K562 (cell line): Measurements from ENCODE around the gene CNOT1. TPM values are rescaled to one million over a fixed set of nuclear protein-coding genes. Genes with fewer than 3 reads are reported as not detected.

Source experiments
- DDX20 ChIP-seq: fragments of 450-650 bp; IDR thresholded peaks from 2 replicates; pipeline ENCODE4 v1.6.1; 2016; ENCODE audit warnings: missing genetic modification characterization, low read depth, mild to moderate bottlenecking, missing compliant biosample characterization, moderate library complexity
- ESRRA ChIP-seq: fragments of 450-650 bp; IDR thresholded peaks from 2 replicates; pipeline ENCODE4 v1.6.1; 2014; ENCODE audit warnings: low read depth, mild to moderate bottlenecking, moderate library complexity, borderline replicate concordance
- JUN ChIP-seq, 2 experiments: sonication (generic) in 1 of 2; formaldehyde crosslinking in 1 of 2; IDR thresholded peaks; 2 replicates each; pipeline versions ENCODE4 v1.6.1 to v1.8.0; 2012 to 2022; ENCODE audit warnings: borderline replicate concordance in 2 of 2, mild to moderate bottlenecking in 2 of 2, improper control_type of control experiment in 1 of 2, low read depth in 1 of 2, low read length in 1 of 2, missing genetic modification reagents in 1 of 2
- POLR2AphosphoS5 ChIP-seq: IDR thresholded peaks from 2 replicates; pipeline ENCODE4 v1.6.1; 2011; ENCODE audit warnings: mild to moderate bottlenecking, low read depth, low read length, moderate library complexity; ENCODE audit not compliant: control insufficient read depth, insufficient read depth
- POLR3A ChIP-seq: IDR thresholded peaks from 2 replicates; pipeline ENCODE4 v1.6.1; 2011; ENCODE audit warnings: borderline replicate concordance, mild to moderate bottlenecking, moderate library complexity; ENCODE audit not compliant: insufficient read length, insufficient read depth; ENCODE audit errors: extremely low read depth
- TAF7 ChIP-seq: fragments of 450-650 bp; IDR thresholded peaks from 2 replicates; pipeline ENCODE4 v1.6.1; 2016; ENCODE audit warnings: missing genetic modification characterization, missing compliant biosample characterization
- THRB ChIP-seq: fragments of 450-650 bp; formaldehyde crosslinking; conservative IDR thresholded peaks from 2 replicates; pipeline ENCODE4 v1.4.0; 2022; ENCODE audit warnings: mild to moderate bottlenecking, missing genetic modification characterization
- TRIM28 ChIP-seq: fragments of 450-650 bp; IDR thresholded peaks from 2 replicates; pipeline ENCODE4 v1.6.1; 2017
- ZNF121 ChIP-seq: sonication (generic); formaldehyde crosslinking; conservative IDR thresholded peaks from 2 replicates; pipeline ENCODE4 v1.8.0; 2022; ENCODE audit warnings: missing genetic modification reagents
- ZNF143 ChIP-seq: sonication (generic); formaldehyde crosslinking; IDR thresholded peaks from 2 replicates; pipeline ENCODE4 v1.9.0; 2022; ENCODE audit warnings: mild to moderate bottlenecking, missing genetic modification reagents
- ZNF3 ChIP-seq: fragments of 250-450 bp; sonication (Bioruptor Pico); IDR thresholded peaks from 2 replicates; pipeline ENCODE4 v1.5.0; 2021; ENCODE audit warnings: mild to moderate bottlenecking, moderate library complexity
- ZNF316 ChIP-seq: fragments of 450-650 bp; IDR thresholded peaks from 2 replicates; pipeline ENCODE4 v1.6.1; 2016
- ZNF584 ChIP-seq: fragments of 200-800 bp; sonication (Bioruptor generic); IDR thresholded peaks from 2 replicates; pipeline ENCODE4 v1.6.1; 2016; ENCODE audit warnings: low read depth, mild to moderate bottlenecking, missing genetic modification characterization, missing compliant biosample characterization
- ZNF668 ChIP-seq: fragments of 250-450 bp; sonication (Bioruptor Pico); IDR thresholded peaks from 2 replicates; pipeline ENCODE4 v1.8.0; 2022; ENCODE audit warnings: mild to moderate bottlenecking, inconsistent platforms
- ZNF740 ChIP-seq, 3 experiments: fragments of 200-800 bp in 1 of 3; sonication (Bioruptor generic) in 1 of 3; sonication (generic) in 1 of 3; formaldehyde crosslinking in 1 of 3; IDR thresholded peaks; 2 replicates each; pipeline versions ENCODE4 v1.6.1 to v1.8.0; 2016 to 2022; ENCODE audit warnings: mild to moderate bottlenecking in 2 of 3, missing compliant biosample characterization in 2 of 3, missing genetic modification characterization in 2 of 3, missing genetic modification reagents in 1 of 3
- polyA plus RNA-seq, 8 experiments: library from polyadenylated mRNA; depleted of rRNA in 4 of 8; stranded (reverse) in 5 of 8; unstranded in 3 of 8; fragments of >200 nt; fragmentation: Nextera tagmentation in 2 of 8; fragmentation: Illumina TruSeq in 1 of 8; extraction: Ambion mirVana in 2 of 8; extraction: Trizol in 1 of 8; gene quantifications; 2 replicates each; pipeline versions ENCODE4 v1.2.1 to v1.2.3, GENCODE V29; 2011 to 2014; ENCODE audit warnings: inconsistent platforms in 1 of 8, missing spikeins in 1 of 8
- total RNA-seq, 7 experiments: library from RNA; depleted of rRNA in 6 of 7; stranded (reverse); fragments of >200 nt in 6 of 7; fragmentation: Illumina TruSeq in 2 of 7; extraction: Trizol in 2 of 7; gene quantifications; 2 replicates each; pipeline versions ENCODE4 v1.2.1 to v1.2.3, GENCODE V29; 2011 to 2021; ENCODE audit warnings: low replicate concordance in 1 of 7
- TF ChIP-seq, protein P1 (sequence below): fragments of 250-450 bp; sonication (Bioruptor Pico); IDR thresholded peaks from 2 replicates; pipeline ENCODE4 v1.5.0; 2021
- TF ChIP-seq, protein P2 (sequence below): fragments of 250-450 bp; sonication (Bioruptor Pico); IDR thresholded peaks from 2 replicates; pipeline ENCODE4 v1.4.0; 2020; ENCODE audit warnings: mild to moderate bottlenecking, moderate library complexity
- TF ChIP-seq, protein P3 (sequence below), 2 experiments: IDR thresholded peaks; 2 replicates each; pipeline ENCODE4 v1.6.1; 2012; ENCODE audit warnings: improper control_type of control experiment in 2 of 2, low read depth in 2 of 2, low read length in 2 of 2, borderline replicate concordance in 1 of 2

The CNOT1 gene
- total and polyA plus RNA-seq, 9 of the 15 experiments (the other 6 are each of a cell fraction or from before 2014, with no cell fraction given) = 110 to 270 (median 220) TPM

DNA sequence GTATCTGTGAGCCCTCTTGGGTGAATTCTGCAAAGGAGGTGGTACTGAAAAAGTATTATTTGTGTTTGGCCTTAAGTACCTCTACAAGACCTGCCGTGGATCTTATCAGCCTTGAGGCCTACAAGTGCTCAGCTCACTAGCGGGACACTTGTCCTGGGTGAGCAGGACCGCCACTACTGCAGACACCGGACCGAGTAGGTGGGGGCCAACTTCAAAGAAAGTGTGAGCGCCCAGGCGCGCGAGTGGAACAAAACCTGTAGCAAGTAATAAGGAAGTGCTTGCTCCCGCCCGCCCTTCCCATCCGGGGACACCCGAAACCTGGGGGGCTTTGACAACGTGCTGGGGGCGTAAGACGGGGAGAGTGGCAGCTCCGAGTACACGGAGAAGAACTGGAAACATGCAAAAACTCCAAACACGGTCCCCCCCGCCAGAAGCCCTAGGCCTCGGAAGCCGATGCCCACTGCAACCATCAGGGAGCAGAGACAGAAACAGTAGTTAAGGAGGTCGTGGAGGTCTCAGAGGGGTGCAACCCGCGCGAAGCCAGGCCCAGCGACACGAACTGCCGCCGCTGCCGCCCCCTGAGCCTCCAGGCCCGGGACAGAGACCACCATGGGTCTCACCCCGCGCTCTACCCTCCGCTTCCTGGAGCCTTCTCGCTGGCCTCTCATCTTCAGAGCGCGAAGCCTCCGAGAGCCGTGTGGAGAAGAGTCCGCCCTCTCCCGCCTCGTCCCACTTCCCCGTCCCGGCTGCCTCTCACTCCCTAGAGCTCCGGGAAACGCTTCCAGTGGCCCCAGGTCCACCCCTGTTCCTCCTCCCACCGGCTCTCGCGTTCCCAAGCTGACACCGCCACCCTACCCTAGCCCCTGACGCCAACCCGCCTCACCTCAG is 537 bp downstream of the CNOT1 start (continued):
- TF ChIP-seq TRIM28 = peak; percentile 48; the same call in 1 of the 2 replicates
- no peak for TF ChIP-seq TAF7 (tag)
- TF ChIP-seq, protein P1, sequence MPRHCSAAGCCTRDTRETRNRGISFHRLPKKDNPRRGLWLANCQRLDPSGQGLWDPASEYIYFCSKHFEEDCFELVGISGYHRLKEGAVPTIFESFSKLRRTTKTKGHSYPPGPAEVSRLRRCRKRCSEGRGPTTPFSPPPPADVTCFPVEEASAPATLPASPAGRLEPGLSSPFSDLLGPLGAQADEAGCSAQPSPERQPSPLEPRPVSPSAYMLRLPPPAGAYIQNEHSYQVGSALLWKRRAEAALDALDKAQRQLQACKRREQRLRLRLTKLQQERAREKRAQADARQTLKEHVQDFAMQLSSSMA (CRISPR knock-in tag) = no peak
- no peak for TF ChIP-seq ZNF668
- TF ChIP-seq, protein P2, sequence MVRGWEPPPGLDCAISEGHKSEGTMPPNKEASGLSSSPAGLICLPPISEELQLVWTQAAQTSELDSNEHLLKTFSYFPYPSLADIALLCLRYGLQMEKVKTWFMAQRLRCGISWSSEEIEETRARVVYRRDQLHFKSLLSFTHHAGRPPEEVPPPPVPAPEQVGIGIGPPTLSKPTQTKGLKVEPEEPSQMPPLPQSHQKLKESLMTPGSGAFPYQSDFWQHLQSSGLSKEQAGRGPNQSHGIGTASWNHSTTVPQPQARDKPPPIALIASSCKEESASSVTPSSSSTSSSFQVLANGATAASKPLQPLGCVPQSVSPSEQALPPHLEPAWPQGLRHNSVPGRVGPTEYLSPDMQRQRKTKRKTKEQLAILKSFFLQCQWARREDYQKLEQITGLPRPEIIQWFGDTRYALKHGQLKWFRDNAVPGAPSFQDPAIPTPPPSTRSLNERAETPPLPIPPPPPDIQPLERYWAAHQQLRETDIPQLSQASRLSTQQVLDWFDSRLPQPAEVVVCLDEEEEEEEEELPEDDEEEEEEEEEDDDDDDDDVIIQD = no peak
- no peak for TF ChIP-seq THRB (CRISPR knock-in tag)
- no peak for TF ChIP-seq JUN (IDR thresholded peaks at IDR 0.05; ENCODE audit: borderline replicate concordance, low read depth, low read length)
- peak; percentile 68; the same call in 1 of the 2 replicates for TF ChIP-seq JUN (CRISPR knock-in tag; IDR thresholded peaks at IDR 0.05; ENCODE audit: borderline replicate concordance)
- TF ChIP-seq ZNF143 (CRISPR knock-in tag) = no peak
- TF ChIP-seq ZNF740 (CRISPR knock-in tag; IDR thresholded peaks at IDR 0.05) = peak; percentile 54; the same call in 1 of the 2 replicates
- no peak for TF ChIP-seq ZNF740 (tag; IDR thresholded peaks at IDR 0.05)
- no peak for TF ChIP-seq ZNF3
- TF ChIP-seq DDX20 = no peak
- peak; percentile 21; the same call in 1 of the 2 replicates for TF ChIP-seq ZNF316
- no peak for TF ChIP-seq ESRRA
- TF ChIP-seq ZNF584 (CRISPR knock-in tag) = no peak; the same call in 1 of the 2 replicates
- TF ChIP-seq ZNF121 = no peak
- TF ChIP-seq POLR2AphosphoS5 = peak; percentile 42; the same call in 1 of the 2 replicates
- TF ChIP-seq, protein P3, sequence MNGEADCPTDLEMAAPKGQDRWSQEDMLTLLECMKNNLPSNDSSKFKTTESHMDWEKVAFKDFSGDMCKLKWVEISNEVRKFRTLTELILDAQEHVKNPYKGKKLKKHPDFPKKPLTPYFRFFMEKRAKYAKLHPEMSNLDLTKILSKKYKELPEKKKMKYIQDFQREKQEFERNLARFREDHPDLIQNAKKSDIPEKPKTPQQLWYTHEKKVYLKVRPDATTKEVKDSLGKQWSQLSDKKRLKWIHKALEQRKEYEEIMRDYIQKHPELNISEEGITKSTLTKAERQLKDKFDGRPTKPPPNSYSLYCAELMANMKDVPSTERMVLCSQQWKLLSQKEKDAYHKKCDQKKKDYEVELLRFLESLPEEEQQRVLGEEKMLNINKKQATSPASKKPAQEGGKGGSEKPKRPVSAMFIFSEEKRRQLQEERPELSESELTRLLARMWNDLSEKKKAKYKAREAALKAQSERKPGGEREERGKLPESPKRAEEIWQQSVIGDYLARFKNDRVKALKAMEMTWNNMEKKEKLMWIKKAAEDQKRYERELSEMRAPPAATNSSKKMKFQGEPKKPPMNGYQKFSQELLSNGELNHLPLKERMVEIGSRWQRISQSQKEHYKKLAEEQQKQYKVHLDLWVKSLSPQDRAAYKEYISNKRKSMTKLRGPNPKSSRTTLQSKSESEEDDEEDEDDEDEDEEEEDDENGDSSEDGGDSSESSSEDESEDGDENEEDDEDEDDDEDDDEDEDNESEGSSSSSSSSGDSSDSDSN (IDR thresholded peaks at IDR 0.05; ENCODE audit: borderline replicate concordance in 1 of 2, low read depth in 2 of 2, low read length in 2 of 2) = peak in 1 of 2 experiments; percentile 72; a peak in 1 of 4 replicates
- no peak for TF ChIP-seq POLR3A
